Osteoblast (primary cell): ENCODE results near the gene ATP5F1E. TPM values are rescaled to one million over a fixed set of nuclear protein-coding genes. Genes with fewer than 3 reads are reported as not detected.

Experiments
- DNase-seq: peaks from one replicate; pipeline ENCODE4 v3.0.0; 2011; ENCODE audit warnings: low spot score, mixed read lengths; ENCODE audit not compliant: insufficient read length; ENCODE audit errors: missing footprints
- H2AFZ ChIP-seq: 2 replicates; pipeline ENCODE4 v1.6.0; 2011; ENCODE audit warnings: mild to moderate bottlenecking, low read length
- H3K27ac ChIP-seq: 2 replicates; pipeline ENCODE4 v1.5.1; 2011; ENCODE audit warnings: mild to moderate bottlenecking, low read depth, low read length, moderate library complexity
- H3K27me3 ChIP-seq: 2 replicates; pipeline ENCODE4 v1.6.0; 2012; ENCODE audit warnings: mild to moderate bottlenecking, control low read depth, inconsistent platforms, low read length, moderate library complexity; ENCODE audit not compliant: insufficient read depth
- H3K36me3 ChIP-seq: 2 replicates; pipeline ENCODE4 v1.5.1; 2011; ENCODE audit warnings: mild to moderate bottlenecking, low read length, control low read depth, moderate library complexity; ENCODE audit not compliant: insufficient read depth
- H3K4me1 ChIP-seq: 2 replicates; pipeline ENCODE4 v1.5.1; 2011; ENCODE audit warnings: mild to moderate bottlenecking, low read length, control low read depth, moderate library complexity; ENCODE audit not compliant: insufficient read depth
- H3K4me2 ChIP-seq: 2 replicates; pipeline ENCODE4 v1.6.0; 2011; ENCODE audit warnings: mild to moderate bottlenecking, low read length; ENCODE audit not compliant: insufficient read depth
- H3K4me3 ChIP-seq: fragments of 200-600 bp; sonication (generic); 3 replicates; pipeline ENCODE4 v1.5.1; 2012; ENCODE audit warnings: mild to moderate bottlenecking, low read length, inconsistent platforms; ENCODE audit not compliant: insufficient read depth
- H3K79me2 ChIP-seq: 2 replicates; pipeline ENCODE4 v1.6.0; 2012; ENCODE audit warnings: mild to moderate bottlenecking, low read length, control low read depth, inconsistent platforms; ENCODE audit not compliant: insufficient read depth
- H3K9me3 ChIP-seq: 2 replicates; pipeline ENCODE4 v1.5.1; 2011; ENCODE audit warnings: low read depth, low read length, control low read depth
- H4K20me1 ChIP-seq: 2 replicates; pipeline ENCODE4 v1.6.0; 2012; ENCODE audit warnings: mild to moderate bottlenecking, low read length, control low read depth; ENCODE audit not compliant: insufficient read depth
- CTCF ChIP-seq: IDR thresholded peaks from 2 replicates; pipeline ENCODE4 v1.5.1; 2011; ENCODE audit warnings: mild to moderate bottlenecking, low read depth, low read length, moderate library complexity; ENCODE audit errors: extremely low read depth
- total RNA-seq: library from RNA; depleted of rRNA; stranded (reverse); fragments of >200 nt; gene quantifications from 2 replicates; pipeline ENCODE4 v1.2.3, GENCODE V29; 2012

ATP5F1E gene
- total RNA-seq, 1 donor: 19.5 TPM

GRCh38 chr20:59002388-59002787, 29.7 kb downstream of the ATP5F1E start:
- Histone ChIP-seq H3K79me2 (peaks cover 57% of the 10 kb centered on the region), H3K27ac (no peak overlapping the region), H3K4me3 (no peak overlapping the region), H4K20me1 (peaks cover 24% of the 10 kb centered on the region), H3K36me3 (peaks cover 61% of the 10 kb centered on the region), H3K4me2 (no peak overlapping the region), H3K27me3 (no peaks in the 10 kb centered on the region), H3K4me1 (peaks cover 21% of the 10 kb centered on the region), H2AFZ (no peak overlapping the region), H3K9me3 (no peaks in the 10 kb centered on the region)
- peak; percentile 64 for DNase-seq
- no peak for TF ChIP-seq CTCF

- Histone ChIP-seq H3K4me2 (no peak overlapping the region), H4K20me1 (peaks cover 24% of the 10 kb centered on the region), H2AFZ (no peak overlapping the region), H3K27ac (no peak overlapping the region), H3K79me2 (peaks cover 54% of the 10 kb centered on the region), H3K36me3 (peaks cover 68% of the 10 kb centered on the region), H3K4me1 (peaks cover 20% of the 10 kb centered on the region), H3K4me3 (no peak overlapping the region), H3K9me3 (no peaks in the 10 kb centered on the region), H3K27me3 (no peaks in the 10 kb centered on the region)
- peak; percentile 79 for DNase-seq
- no peak for TF ChIP-seq CTCF
These were observed 30.5 kb downstream of the ATP5F1E start for GRCh38 chr20:59001449-59002171.

- no peak overlapping the region for H3K27ac ChIP-seq
- peaks cover 74% of the 10 kb centered on the region for H3K36me3 ChIP-seq
- H3K4me1 ChIP-seq: peaks cover 15% of the 10 kb centered on the region
- no peak overlapping the region for H3K4me3 ChIP-seq
- H3K9me3 ChIP-seq: no peaks in the 10 kb centered on the region
- DNase-seq: peak; percentile 27
- peaks cover 24% of the 10 kb centered on the region for H4K20me1 ChIP-seq
- peaks cover 49% of the 10 kb centered on the region for H3K79me2 ChIP-seq
- no peak for TF ChIP-seq CTCF
- H3K4me2 ChIP-seq: no peak overlapping the region
- no peak overlapping the region for H2AFZ ChIP-seq
- H3K27me3 ChIP-seq: no peaks in the 10 kb centered on the region
These were observed 31.1 kb downstream of the ATP5F1E start for GRCh38 chr20:59001068-59001448.

GRCh38 chr20:59000326-59000725, 31.8 kb downstream of the ATP5F1E start:
- H4K20me1 ChIP-seq: peaks cover 22% of the 10 kb centered on the region

More at GRCh38 chr20:59000326-59000725, 31.8 kb downstream of the ATP5F1E start:
- Histone ChIP-seq H3K4me3 (no peak overlapping the region), H3K79me2 (peaks cover 42% of the 10 kb centered on the region), H3K4me2 (no peak overlapping the region), H3K4me1 (peaks cover 8% of the 10 kb centered on the region), H3K27ac (no peak overlapping the region), H2AFZ (no peak overlapping the region), H3K9me3 (no peaks in the 10 kb centered on the region), H3K27me3 (no peaks in the 10 kb centered on the region), H3K36me3 (peaks cover 76% of the 10 kb centered on the region)
- no peak for TF ChIP-seq CTCF
- DNase-seq: peak; percentile 50
